HepG2 (cell line): ENCODE results near the gene HHIPL1. TPM values are rescaled to one million over a fixed set of nuclear protein-coding genes. Genes with fewer than 3 reads are reported as not detected.

Experiments
- GPN1 ChIP-seq: sonication (generic); formaldehyde crosslinking; IDR thresholded peaks from 2 replicates; pipeline ENCODE4 v1.5.1; 2020; ENCODE audit warnings: missing genetic modification reagents, borderline replicate concordance
- TBP ChIP-seq: sonication (generic); formaldehyde crosslinking; IDR thresholded peaks from 2 replicates; pipeline ENCODE4 v1.5.0; 2020; ENCODE audit warnings: missing genetic modification reagents
- ZFAT ChIP-seq: sonication (generic); formaldehyde crosslinking; conservative IDR thresholded peaks from 2 replicates; pipeline ENCODE4 v1.8.1; 2023; ENCODE audit warnings: missing genetic modification reagents, inconsistent platforms
- ZNF768 ChIP-seq: sonication (generic); formaldehyde crosslinking; IDR thresholded peaks from 2 replicates; pipeline ENCODE4 v1.4.0; 2020; ENCODE audit warnings: missing genetic modification reagents
- ZNF782 ChIP-seq: sonication (generic); formaldehyde crosslinking; IDR thresholded peaks from 2 replicates; pipeline ENCODE4 v1.4.0; 2020; ENCODE audit warnings: missing genetic modification reagents, mild to moderate bottlenecking, borderline replicate concordance
- ZSCAN20 ChIP-seq: sonication (generic); formaldehyde crosslinking; IDR thresholded peaks from 2 replicates; pipeline ENCODE4 v1.4.0; 2020; ENCODE audit warnings: missing genetic modification reagents, mild to moderate bottlenecking, borderline replicate concordance
- polyA plus RNA-seq, 8 experiments: library from polyadenylated mRNA; depleted of rRNA in 3 of 8; stranded (reverse) in 7 of 8; unstranded in 1 of 8; fragments of >200 nt; fragmentation: Illumina TruSeq in 4 of 8; extraction: Trizol in 4 of 8; gene quantifications; 2 replicates each; pipeline versions ENCODE4 v1.2.1 to v1.2.3, GENCODE V29; 2011 to 2016; ENCODE audit warnings: low read depth in 4 of 8, missing spikeins in 1 of 8, mixed read lengths in 1 of 8; ENCODE audit not compliant: insufficient read depth in 1 of 8
- total RNA-seq, 5 experiments: library from RNA; depleted of rRNA; stranded (reverse); fragments of >200 nt; fragmentation: Illumina TruSeq; extraction: Trizol; gene quantifications; 2 replicates each; pipeline ENCODE4 v1.2.3, GENCODE V29; 2016; ENCODE audit warnings: low read depth in 1 of 5
- TF ChIP-seq, protein P1 (sequence below): sonication (generic); formaldehyde crosslinking; IDR thresholded peaks from 2 replicates; pipeline ENCODE4 v1.4.0; 2020; ENCODE audit warnings: missing genetic modification reagents
- TF ChIP-seq, protein P2 (sequence below): sonication (generic); formaldehyde crosslinking; IDR thresholded peaks from 2 replicates; pipeline ENCODE4 v1.9.0; 2022; ENCODE audit warnings: low read depth, missing genetic modification reagents
- TF ChIP-seq, protein P3 (sequence below): sonication (generic); formaldehyde crosslinking; IDR thresholded peaks from 2 replicates; pipeline ENCODE4 v1.4.0; 2020; ENCODE audit warnings: mild to moderate bottlenecking, missing genetic modification reagents
- TF ChIP-seq, protein P4 (sequence below): sonication (generic); formaldehyde crosslinking; IDR thresholded peaks from 2 replicates; pipeline ENCODE4 v1.5.0; 2020; ENCODE audit warnings: mild to moderate bottlenecking, missing genetic modification reagents, borderline replicate concordance
- TF ChIP-seq, protein P5 (sequence below): sonication (generic); formaldehyde crosslinking; IDR thresholded peaks from 2 replicates; pipeline ENCODE4 v1.9.0; 2021; ENCODE audit warnings: missing genetic modification reagents, mild to moderate bottlenecking, borderline replicate concordance

HHIPL1 gene
- total and polyA plus RNA-seq, 2 of the 13 experiments (the other 11 are each of a cell fraction or from before 2014, with no cell fraction given): not detected

DNA sequence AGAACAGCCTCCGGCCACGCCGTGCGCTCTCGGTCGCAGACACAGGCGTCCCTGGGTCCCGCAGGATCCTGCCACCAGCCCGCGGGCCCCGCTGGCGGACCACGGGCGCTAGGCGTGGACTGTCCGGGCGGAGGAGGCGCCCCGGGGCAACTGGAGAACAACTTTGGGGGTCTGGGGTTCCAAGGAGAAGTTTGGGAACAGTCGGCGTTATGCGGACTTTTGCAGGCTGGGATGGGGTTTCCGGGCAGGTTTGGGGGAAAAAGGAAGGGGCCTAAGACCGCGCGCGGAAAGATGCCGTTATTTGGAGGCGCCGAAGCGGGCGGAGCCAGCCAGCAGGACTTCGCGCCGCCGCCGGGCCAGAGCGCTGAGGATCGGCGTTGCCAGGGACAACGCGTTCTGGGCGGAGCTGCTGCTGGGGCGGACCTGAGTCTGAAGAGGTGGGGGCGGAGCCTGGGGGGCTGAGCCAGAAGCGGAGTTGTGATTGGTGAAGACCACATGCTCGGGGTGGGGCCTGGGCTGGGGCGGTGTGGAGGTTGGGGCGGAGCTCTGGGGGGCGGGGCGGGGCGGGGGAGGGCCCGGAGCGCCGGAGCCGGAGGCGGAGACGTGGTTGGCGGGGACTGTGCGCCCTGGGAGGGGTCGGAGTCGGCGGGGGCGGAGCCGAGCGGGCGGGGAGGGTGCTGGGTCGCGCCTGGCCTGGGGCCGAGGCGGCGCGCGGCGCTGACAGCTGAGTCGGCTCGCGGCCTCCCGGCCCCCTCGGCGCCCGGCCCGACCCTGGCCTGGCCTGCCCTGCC lies 38.9 kb downstream of the HHIPL1 start, which contains the start of gene CYP46A1 (continued):
- TF ChIP-seq, protein P1, sequence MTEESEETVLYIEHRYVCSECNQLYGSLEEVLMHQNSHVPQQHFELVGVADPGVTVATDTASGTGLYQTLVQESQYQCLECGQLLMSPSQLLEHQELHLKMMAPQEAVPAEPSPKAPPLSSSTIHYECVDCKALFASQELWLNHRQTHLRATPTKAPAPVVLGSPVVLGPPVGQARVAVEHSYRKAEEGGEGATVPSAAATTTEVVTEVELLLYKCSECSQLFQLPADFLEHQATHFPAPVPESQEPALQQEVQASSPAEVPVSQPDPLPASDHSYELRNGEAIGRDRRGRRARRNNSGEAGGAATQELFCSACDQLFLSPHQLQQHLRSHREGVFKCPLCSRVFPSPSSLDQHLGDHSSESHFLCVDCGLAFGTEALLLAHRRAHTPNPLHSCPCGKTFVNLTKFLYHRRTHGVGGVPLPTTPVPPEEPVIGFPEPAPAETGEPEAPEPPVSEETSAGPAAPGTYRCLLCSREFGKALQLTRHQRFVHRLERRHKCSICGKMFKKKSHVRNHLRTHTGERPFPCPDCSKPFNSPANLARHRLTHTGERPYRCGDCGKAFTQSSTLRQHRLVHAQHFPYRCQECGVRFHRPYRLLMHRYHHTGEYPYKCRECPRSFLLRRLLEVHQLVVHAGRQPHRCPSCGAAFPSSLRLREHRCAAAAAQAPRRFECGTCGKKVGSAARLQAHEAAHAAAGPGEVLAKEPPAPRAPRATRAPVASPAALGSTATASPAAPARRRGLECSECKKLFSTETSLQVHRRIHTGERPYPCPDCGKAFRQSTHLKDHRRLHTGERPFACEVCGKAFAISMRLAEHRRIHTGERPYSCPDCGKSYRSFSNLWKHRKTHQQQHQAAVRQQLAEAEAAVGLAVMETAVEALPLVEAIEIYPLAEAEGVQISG (CRISPR knock-in tag): peak; percentile 57
- TF ChIP-seq, protein P2, sequence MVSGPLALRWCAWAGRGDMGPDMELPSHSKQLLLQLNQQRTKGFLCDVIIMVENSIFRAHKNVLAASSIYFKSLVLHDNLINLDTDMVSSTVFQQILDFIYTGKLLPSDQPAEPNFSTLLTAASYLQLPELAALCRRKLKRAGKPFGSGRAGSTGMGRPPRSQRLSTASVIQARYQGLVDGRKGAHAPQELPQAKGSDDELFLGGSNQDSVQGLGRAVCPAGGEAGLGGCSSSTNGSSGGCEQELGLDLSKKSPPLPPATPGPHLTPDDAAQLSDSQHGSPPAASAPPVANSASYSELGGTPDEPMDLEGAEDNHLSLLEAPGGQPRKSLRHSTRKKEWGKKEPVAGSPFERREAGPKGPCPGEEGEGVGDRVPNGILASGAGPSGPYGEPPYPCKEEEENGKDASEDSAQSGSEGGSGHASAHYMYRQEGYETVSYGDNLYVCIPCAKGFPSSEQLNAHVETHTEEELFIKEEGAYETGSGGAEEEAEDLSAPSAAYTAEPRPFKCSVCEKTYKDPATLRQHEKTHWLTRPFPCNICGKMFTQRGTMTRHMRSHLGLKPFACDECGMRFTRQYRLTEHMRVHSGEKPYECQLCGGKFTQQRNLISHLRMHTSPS (CRISPR knock-in tag): no peak
- TF ChIP-seq, protein P3, sequence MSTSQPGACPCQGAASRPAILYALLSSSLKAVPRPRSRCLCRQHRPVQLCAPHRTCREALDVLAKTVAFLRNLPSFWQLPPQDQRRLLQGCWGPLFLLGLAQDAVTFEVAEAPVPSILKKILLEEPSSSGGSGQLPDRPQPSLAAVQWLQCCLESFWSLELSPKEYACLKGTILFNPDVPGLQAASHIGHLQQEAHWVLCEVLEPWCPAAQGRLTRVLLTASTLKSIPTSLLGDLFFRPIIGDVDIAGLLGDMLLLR (CRISPR knock-in tag): 0 out of 2 replicates have a peak, but pooled peaks have one; percentile 27
- TF ChIP-seq ZNF782 (no peak), ZFAT (no peak), GPN1 (CRISPR knock-in tag) (no peak), ZNF768 (peak; percentile 16; the same call in 1 of the 2 replicates), ZSCAN20 (CRISPR knock-in tag) (peak; percentile 34; the same call in 1 of the 2 replicates), TBP (no peak)
- TF ChIP-seq, protein P4, sequence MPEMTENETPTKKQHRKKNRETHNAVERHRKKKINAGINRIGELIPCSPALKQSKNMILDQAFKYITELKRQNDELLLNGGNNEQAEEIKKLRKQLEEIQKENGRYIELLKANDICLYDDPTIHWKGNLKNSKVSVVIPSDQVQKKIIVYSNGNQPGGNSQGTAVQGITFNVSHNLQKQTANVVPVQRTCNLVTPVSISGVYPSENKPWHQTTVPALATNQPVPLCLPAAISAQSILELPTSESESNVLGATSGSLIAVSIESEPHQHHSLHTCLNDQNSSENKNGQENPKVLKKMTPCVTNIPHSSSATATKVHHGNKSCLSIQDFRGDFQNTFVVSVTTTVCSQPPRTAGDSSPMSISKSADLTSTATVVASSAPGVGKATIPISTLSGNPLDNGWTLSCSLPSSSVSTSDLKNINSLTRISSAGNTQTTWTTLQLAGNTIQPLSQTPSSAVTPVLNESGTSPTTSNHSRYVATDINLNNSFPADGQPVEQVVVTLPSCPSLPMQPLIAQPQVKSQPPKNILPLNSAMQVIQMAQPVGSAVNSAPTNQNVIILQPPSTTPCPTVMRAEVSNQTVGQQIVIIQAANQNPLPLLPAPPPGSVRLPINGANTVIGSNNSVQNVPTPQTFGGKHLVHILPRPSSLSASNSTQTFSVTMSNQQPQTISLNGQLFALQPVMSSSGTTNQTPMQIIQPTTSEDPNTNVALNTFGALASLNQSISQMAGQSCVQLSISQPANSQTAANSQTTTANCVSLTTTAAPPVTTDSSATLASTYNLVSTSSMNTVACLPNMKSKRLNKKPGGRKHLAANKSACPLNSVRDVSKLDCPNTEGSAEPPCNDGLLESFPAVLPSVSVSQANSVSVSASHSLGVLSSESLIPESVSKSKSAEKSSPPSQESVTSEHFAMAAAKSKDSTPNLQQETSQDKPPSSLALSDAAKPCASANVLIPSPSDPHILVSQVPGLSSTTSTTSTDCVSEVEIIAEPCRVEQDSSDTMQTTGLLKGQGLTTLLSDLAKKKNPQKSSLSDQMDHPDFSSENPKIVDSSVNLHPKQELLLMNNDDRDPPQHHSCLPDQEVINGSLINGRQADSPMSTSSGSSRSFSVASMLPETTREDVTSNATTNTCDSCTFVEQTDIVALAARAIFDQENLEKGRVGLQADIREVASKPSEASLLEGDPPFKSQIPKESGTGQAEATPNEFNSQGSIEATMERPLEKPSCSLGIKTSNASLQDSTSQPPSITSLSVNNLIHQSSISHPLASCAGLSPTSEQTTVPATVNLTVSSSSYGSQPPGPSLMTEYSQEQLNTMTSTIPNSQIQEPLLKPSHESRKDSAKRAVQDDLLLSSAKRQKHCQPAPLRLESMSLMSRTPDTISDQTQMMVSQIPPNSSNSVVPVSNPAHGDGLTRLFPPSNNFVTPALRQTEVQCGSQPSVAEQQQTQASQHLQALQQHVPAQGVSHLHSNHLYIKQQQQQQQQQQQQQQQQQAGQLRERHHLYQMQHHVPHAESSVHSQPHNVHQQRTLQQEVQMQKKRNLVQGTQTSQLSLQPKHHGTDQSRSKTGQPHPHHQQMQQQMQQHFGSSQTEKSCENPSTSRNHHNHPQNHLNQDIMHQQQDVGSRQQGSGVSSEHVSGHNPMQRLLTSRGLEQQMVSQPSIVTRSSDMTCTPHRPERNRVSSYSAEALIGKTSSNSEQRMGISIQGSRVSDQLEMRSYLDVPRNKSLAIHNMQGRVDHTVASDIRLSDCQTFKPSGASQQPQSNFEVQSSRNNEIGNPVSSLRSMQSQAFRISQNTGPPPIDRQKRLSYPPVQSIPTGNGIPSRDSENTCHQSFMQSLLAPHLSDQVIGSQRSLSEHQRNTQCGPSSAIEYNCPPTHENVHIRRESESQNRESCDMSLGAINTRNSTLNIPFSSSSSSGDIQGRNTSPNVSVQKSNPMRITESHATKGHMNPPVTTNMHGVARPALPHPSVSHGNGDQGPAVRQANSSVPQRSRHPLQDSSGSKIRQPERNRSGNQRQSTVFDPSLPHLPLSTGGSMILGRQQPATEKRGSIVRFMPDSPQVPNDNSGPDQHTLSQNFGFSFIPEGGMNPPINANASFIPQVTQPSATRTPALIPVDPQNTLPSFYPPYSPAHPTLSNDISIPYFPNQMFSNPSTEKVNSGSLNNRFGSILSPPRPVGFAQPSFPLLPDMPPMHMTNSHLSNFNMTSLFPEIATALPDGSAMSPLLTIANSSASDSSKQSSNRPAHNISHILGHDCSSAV (CRISPR knock-in tag): no peak
- TF ChIP-seq, protein P5, sequence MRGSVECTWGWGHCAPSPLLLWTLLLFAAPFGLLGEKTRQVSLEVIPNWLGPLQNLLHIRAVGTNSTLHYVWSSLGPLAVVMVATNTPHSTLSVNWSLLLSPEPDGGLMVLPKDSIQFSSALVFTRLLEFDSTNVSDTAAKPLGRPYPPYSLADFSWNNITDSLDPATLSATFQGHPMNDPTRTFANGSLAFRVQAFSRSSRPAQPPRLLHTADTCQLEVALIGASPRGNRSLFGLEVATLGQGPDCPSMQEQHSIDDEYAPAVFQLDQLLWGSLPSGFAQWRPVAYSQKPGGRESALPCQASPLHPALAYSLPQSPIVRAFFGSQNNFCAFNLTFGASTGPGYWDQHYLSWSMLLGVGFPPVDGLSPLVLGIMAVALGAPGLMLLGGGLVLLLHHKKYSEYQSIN (CRISPR knock-in tag): no peak
